Measurements from ENCODE around the gene NOS1AP.

Gene NOS1AP

GRCh38 chr1:162373541-162374260, 304.2 kb downstream of the NOS1AP start:
- DNase-seq, result no peak

- DNase-seq, result no peak
These were observed 304.9 kb downstream of the NOS1AP start for GRCh38 chr1:162374406-162374805.

GRCh38 chr1:162375463-162375862, 306.0 kb downstream of the NOS1AP start:
- DNase-seq, result no peak

- no peak for DNase-seq
These were observed 307.2 kb downstream of the NOS1AP start, which contains the start of gene SPATA46 for GRCh38 chr1:162376691-162377090. TSS of gene SPATA46 (minus strand) at chr1:162376854. CDS start at chr1:162376790, 64 bp downstream.

- no peak for DNase-seq
These were observed 310.8 kb downstream of the NOS1AP start for GRCh38 chr1:162380061-162380846.

GRCh38 chr1:162381383-162381782, 311.9 kb downstream of the NOS1AP start, which contains the start of gene C1orf226:
TSS of gene C1orf226 (plus strand) at chr1:162381728. CDS start at chr1:162381902, 174 bp downstream.
- no peak for DNase-seq

- DNase-seq, result no peak
These were observed 312.7 kb downstream of the NOS1AP start for GRCh38 chr1:162381941-162382750.

GRCh38 chr1:162383091-162383490, 313.6 kb downstream of the NOS1AP start:
- DNase-seq, result no peak

GRCh38 chr1:162383516-162383915, 314.0 kb downstream of the NOS1AP start:
- DNase-seq, result no peak

- no peak for DNase-seq
These were observed 314.6 kb downstream of the NOS1AP start for GRCh38 chr1:162384116-162384515.

- no peak for DNase-seq
These were observed 315.2 kb downstream of the NOS1AP start for GRCh38 chr1:162384601-162385279.

GRCh38 chr1:162385280-162385623, 315.8 kb downstream of the NOS1AP start:
- DNase-seq, result no peak

- no peak for DNase-seq
These were observed 316.2 kb downstream of the NOS1AP start for GRCh38 chr1:162385702-162386101.

- no peak for DNase-seq
These were observed 317.1 kb downstream of the NOS1AP start for GRCh38 chr1:162386292-162387225.

GRCh38 chr1:162387226-162388082, 318.0 kb downstream of the NOS1AP start:
- DNase-seq, result no peak

GRCh38 chr1:162388083-162388594, 318.6 kb downstream of the NOS1AP start:
- no peak for DNase-seq

- no peak for DNase-seq
These were observed 319.1 kb downstream of the NOS1AP start for GRCh38 chr1:162388615-162389014.

GRCh38 chr1:162389021-162389818, 319.7 kb downstream of the NOS1AP start:
- DNase-seq, result no peak

- DNase-seq, result no peak
These were observed 320.5 kb downstream of the NOS1AP start for GRCh38 chr1:162389971-162390370.

Measured in activated gamma-delta T cell treated with Interleukin-2 at 50 U/mL for 16 hours (primary cell).